Trophoblast cell (in vitro differentiated cells and primary cell): ENCODE results near the gene ZBTB20.

Experiments used
- DNase-seq, 2 donors: peaks; one replicate each; pipeline ENCODE4 v3.0.0-alpha.2; 2016
- H2AFZ ChIP-seq: 2 replicates; pipeline ENCODE4 v1.6.1; 2013; ENCODE audit warnings: low read length, moderate library complexity, mild to moderate bottlenecking; ENCODE audit not compliant: insufficient read depth, poor library complexity
- H2AK5ac ChIP-seq: 2 replicates; pipeline ENCODE4 v1.6.1; 2013; ENCODE audit warnings: mild to moderate bottlenecking, low read length
- H2BK120ac ChIP-seq: 2 replicates; pipeline ENCODE4 v1.6.1; 2013; ENCODE audit warnings: low read length, mild to moderate bottlenecking, moderate library complexity; ENCODE audit not compliant: insufficient read depth, poor library complexity
- H2BK12ac ChIP-seq: 2 replicates; pipeline ENCODE4 v1.6.1; 2013; ENCODE audit warnings: mild to moderate bottlenecking, low read length, moderate library complexity
- H2BK5ac ChIP-seq: 2 replicates; pipeline ENCODE4 v1.6.1; 2013; ENCODE audit warnings: low read length, low read depth, moderate library complexity, mild to moderate bottlenecking; ENCODE audit not compliant: poor library complexity
- H3K14ac ChIP-seq: 2 replicates; pipeline ENCODE4 v1.6.1; 2013; ENCODE audit warnings: mild to moderate bottlenecking, low read length
- H3K18ac ChIP-seq: 2 replicates; pipeline ENCODE4 v1.6.1; 2013; ENCODE audit warnings: mild to moderate bottlenecking, low read length
- H3K23ac ChIP-seq: 2 replicates; pipeline ENCODE4 v1.6.1; 2013; ENCODE audit warnings: low read length
- H3K27ac ChIP-seq: 2 replicates; pipeline ENCODE4 v1.5.1; 2013; ENCODE audit warnings: low read depth, mild to moderate bottlenecking, inconsistent platforms, low read length, moderate library complexity
- H3K27me3 ChIP-seq: 2 replicates; pipeline ENCODE4 v1.6.1; 2013; ENCODE audit warnings: inconsistent platforms, mild to moderate bottlenecking, low read length, moderate library complexity; ENCODE audit not compliant: insufficient read depth
- H3K36me3 ChIP-seq, 2 experiments: 1 replicate in 1 of 2; 2 replicates in 1 of 2; pipeline ENCODE4 v1.6.1; 2013; ENCODE audit warnings: low read length in 2 of 2, mild to moderate bottlenecking in 2 of 2, moderate library complexity in 1 of 2; ENCODE audit not compliant: insufficient read depth in 2 of 2, control insufficient read depth in 1 of 2
- H3K4ac ChIP-seq: 2 replicates; pipeline ENCODE4 v1.6.1; 2013; ENCODE audit warnings: low read depth, mild to moderate bottlenecking, low read length, moderate library complexity
- H3K4me1 ChIP-seq, 2 experiments: 1 replicate in 1 of 2; 2 replicates in 1 of 2; pipeline ENCODE4 v1.6.1; 2013; ENCODE audit warnings: low read length in 2 of 2, mild to moderate bottlenecking in 2 of 2, moderate library complexity in 1 of 2; ENCODE audit not compliant: insufficient read depth in 2 of 2, control insufficient read depth in 1 of 2
- H3K4me2 ChIP-seq: 2 replicates; pipeline ENCODE4 v1.6.1; 2013; ENCODE audit warnings: inconsistent platforms, mild to moderate bottlenecking, low read length, moderate library complexity
- H3K4me3 ChIP-seq: 2 replicates; pipeline ENCODE4 v1.5.1; 2013; ENCODE audit warnings: mild to moderate bottlenecking, low read depth, low read length, inconsistent platforms
- H3K79me1 ChIP-seq: one replicate; pipeline ENCODE4 v1.6.1; 2013; ENCODE audit warnings: low read length
- H3K79me2 ChIP-seq: 2 replicates; pipeline ENCODE4 v1.6.1; 2013; ENCODE audit warnings: low read length, mild to moderate bottlenecking; ENCODE audit not compliant: control insufficient read depth, insufficient read depth, poor library complexity
- H3K9ac ChIP-seq: 2 replicates; pipeline ENCODE4 v1.6.1; 2013; ENCODE audit warnings: mild to moderate bottlenecking, low read length
- H3K9me3 ChIP-seq: 2 replicates; pipeline ENCODE4 v1.6.1; 2013; ENCODE audit warnings: low read depth, mild to moderate bottlenecking, control low read depth, inconsistent platforms, low read length; ENCODE audit not compliant: insufficient read depth
- H4K12ac ChIP-seq: 2 replicates; pipeline ENCODE4 v1.6.1; 2013; ENCODE audit warnings: low read depth, mild to moderate bottlenecking, low read length, moderate library complexity
- H4K8ac ChIP-seq: 2 replicates; pipeline ENCODE4 v1.6.1; 2013; ENCODE audit warnings: low read depth, mild to moderate bottlenecking, low read length, moderate library complexity
- H4K91ac ChIP-seq: one replicate; pipeline ENCODE4 v1.6.1; 2013; ENCODE audit warnings: low read depth, mild to moderate bottlenecking, low read length, moderate library complexity
- WGBS: extraction: QIAGEN DNeasy Blood & Tissue Kit; methylation state at CpG from one replicate; pipeline ENCODE4 v1.1.7; 2013; ENCODE audit warnings: missing lambda C conversion rate; ENCODE audit not compliant: insufficient read length, insufficient coverage; ENCODE audit errors: extremely low coverage; 5-methylcytosine and 5-hydroxymethylcytosine counted together

ZBTB20 gene

DNA sequence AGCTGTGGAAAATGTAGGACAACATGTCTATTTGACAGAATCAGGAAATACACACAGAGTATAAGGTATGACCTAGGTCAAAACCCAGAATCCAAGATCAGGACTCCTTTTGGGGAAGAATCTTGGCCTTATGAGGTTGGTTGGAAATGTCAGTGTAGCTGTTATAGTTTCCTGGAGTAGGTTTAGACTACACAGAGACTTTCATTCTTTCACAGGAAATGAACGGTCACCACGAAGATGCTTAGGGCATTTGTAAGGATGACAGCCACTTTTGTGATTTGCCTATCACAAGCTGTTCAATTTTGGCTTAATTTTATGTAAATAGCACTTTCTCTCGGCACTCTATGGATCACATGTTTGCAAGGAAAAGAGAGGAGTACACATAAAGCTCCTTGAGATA, 18.6 kb upstream of the ZBTB20 start:
- Histone ChIP-seq H4K12ac (no peak overlapping the region), H4K8ac (no peak overlapping the region), H3K27ac (no peak overlapping the region), H2BK12ac (no peak overlapping the region), H3K9me3 (no peaks in the 10 kb centered on the region), H4K91ac (no peak overlapping the region), H3K27me3 (no peaks in the 10 kb centered on the region), H3K4me1 (no peaks in the 10 kb centered on the region), H2BK5ac (no peak overlapping the region), H3K14ac (no peak overlapping the region), H3K79me1 (no peaks in the 10 kb centered on the region), H3K4me3 (no peak overlapping the region), H3K18ac (no peak overlapping the region), H3K23ac (no peak overlapping the region), H3K4ac (no peak overlapping the region), H3K36me3 (no peaks in the 10 kb centered on the region), H3K9ac (no peak overlapping the region), H3K79me2 (no peaks in the 10 kb centered on the region), H2AK5ac (no peak overlapping the region), H3K4me2 (no peak overlapping the region), H2BK120ac (no peak overlapping the region), H2AFZ (no peak overlapping the region)
- no CpG with 5 or more reads among the region's 3 CpGs for WGBS
- no peak for DNase-seq

DNA sequence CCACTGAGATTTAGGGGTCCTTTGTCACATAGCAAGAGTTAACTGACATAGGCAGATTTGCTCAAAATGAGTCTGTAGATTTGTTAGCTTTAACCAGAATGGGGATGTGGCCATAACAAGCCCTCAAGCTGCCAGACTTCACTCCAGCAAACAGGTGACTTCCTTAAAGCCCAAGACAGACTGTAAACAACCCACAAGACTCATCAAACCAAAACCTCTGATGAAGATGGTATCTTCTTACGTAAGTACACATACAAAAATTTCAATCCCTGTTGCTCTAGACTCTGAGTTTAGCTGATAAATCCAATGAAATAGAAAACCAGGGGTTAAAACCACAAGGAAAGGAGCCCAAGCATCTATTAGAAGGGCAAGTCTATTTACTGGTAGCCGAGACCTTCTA, 18.2 kb upstream of the ZBTB20 start:
- Histone ChIP-seq H3K9me3 (no peaks in the 10 kb centered on the region), H3K36me3 (no peaks in the 10 kb centered on the region), H3K27me3 (no peaks in the 10 kb centered on the region), H3K18ac (no peak overlapping the region), H3K9ac (no peak overlapping the region), H4K8ac (no peak overlapping the region), H3K79me1 (no peaks in the 10 kb centered on the region), H2AK5ac (no peak overlapping the region), H3K4ac (no peak overlapping the region), H2BK5ac (no peak overlapping the region), H4K91ac (no peak overlapping the region), H3K4me2 (no peak overlapping the region), H3K4me3 (no peak overlapping the region), H3K23ac (no peak overlapping the region), H4K12ac (no peak overlapping the region), H2AFZ (no peak overlapping the region), H2BK120ac (no peak overlapping the region), H3K14ac (no peak overlapping the region), H2BK12ac (no peak overlapping the region), H3K4me1 (no peaks in the 10 kb centered on the region), H3K79me2 (no peaks in the 10 kb centered on the region), H3K27ac (no peak overlapping the region)
- WGBS: no CpG with 5 or more reads among the region's 2 CpGs
- no peak for DNase-seq

DNA sequence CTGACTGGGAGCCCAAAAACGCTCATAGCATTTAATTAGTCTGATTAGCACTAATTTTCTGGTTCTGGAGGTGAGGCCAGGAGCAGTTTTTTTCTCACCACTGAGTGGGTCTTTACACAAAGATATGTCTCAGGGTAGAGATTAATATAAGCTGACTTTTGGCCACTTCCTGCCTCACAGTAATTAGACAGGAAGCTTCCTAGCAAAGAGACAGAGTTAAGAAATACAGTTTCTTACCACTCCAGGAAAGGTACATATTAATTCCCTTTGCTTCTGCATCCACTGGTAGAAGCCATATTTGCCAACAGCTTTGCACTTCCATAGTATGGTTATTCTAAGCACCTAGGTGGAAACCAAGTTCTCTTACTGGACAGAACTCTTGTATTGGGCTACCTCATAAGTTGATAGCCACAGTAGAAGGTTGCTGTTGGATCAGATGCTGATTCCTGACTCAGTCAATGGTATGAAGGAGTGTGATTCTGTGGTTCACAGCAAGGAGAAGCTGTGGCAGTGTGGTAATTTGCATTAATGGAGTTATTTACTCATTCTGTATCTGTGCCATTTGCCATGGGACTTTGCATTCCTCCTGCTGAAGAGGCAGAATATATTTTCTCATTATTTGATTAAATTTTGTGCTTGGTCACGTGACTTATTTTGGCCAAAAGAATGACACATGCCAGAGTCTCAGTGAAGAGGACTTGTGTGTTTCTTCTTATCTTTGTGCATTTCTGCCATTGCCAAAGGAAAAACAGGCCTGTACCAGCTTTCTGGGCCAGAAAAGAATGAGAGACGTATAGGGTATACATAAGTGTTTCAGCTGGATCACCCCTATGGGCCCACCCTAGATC, 17.5 kb upstream of the ZBTB20 start:
- Histone ChIP-seq H3K18ac (no peak overlapping the region), H3K36me3 (no peaks in the 10 kb centered on the region), H2BK120ac (no peak overlapping the region), H3K23ac (no peak overlapping the region), H3K9ac (no peak overlapping the region), H4K91ac (no peak overlapping the region), H3K4me1 (no peaks in the 10 kb centered on the region), H2BK12ac (no peak overlapping the region), H3K4me2 (no peak overlapping the region), H4K12ac (no peak overlapping the region), H2AK5ac (no peak overlapping the region), H2BK5ac (no peak overlapping the region), H2AFZ (no peak overlapping the region), H3K4ac (no peak overlapping the region), H3K27me3 (no peaks in the 10 kb centered on the region), H3K79me1 (no peaks in the 10 kb centered on the region), H3K14ac (no peak overlapping the region), H3K9me3 (no peaks in the 10 kb centered on the region), H3K27ac (no peak overlapping the region), H3K79me2 (no peaks in the 10 kb centered on the region), H4K8ac (no peak overlapping the region), H3K4me3 (no peak overlapping the region)
- DNase-seq: no peak
- no CpG with 5 or more reads among the region's 3 CpGs for WGBS

DNA sequence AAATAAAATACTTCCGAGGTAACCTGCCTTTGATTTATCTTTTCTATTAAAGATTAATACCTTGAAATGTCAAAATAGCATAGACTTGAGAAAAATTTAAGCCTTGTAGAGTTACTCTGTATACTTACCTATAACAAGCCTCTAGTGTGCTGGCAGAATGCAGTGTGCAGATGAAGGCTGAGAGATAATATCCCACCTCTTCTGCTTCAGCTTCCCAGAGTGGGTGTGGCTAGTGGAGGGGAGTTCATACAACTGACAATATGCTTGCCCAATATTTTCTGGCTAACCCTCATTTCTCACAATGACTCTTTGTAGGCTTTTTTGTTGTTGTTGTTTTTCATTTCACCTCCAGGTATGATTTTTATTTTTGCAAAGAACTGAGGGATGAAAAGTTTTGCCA, 15.7 kb upstream of the ZBTB20 start:
- Histone ChIP-seq H4K91ac (no peak overlapping the region), H2BK5ac (no peak overlapping the region), H3K27me3 (no peaks in the 10 kb centered on the region), H3K4ac (no peak overlapping the region), H3K36me3 (no peaks in the 10 kb centered on the region), H3K4me1 (no peaks in the 10 kb centered on the region), H3K9me3 (peaks cover 3% of the 10 kb centered on the region), H3K27ac (no peak overlapping the region), H2BK120ac (no peak overlapping the region), H2BK12ac (no peak overlapping the region), H3K14ac (no peak overlapping the region), H2AFZ (no peak overlapping the region), H3K18ac (no peak overlapping the region), H3K4me3 (no peak overlapping the region), H2AK5ac (no peak overlapping the region), H4K8ac (no peak overlapping the region), H3K23ac (no peak overlapping the region), H3K9ac (no peak overlapping the region), H4K12ac (no peak overlapping the region), H3K79me1 (no peaks in the 10 kb centered on the region), H3K4me2 (no peak overlapping the region), H3K79me2 (no peaks in the 10 kb centered on the region)
- no CpG with 5 or more reads among the region's 1 CpG for WGBS
- no peak for DNase-seq
